Urothelium cell line (cell line): ENCODE data around the gene HNRNPA3.
"Not testable (repeated sequence)": the region's sequence is repeated elsewhere in the genome, so short reads cannot be mapped to it uniquely, and the experiment has no call there.

Experiments used
- DNase-seq: peaks from one replicate; pipeline ENCODE4 v3.0.0; 2011; ENCODE audit warnings: low spot score, mixed read lengths
- FAIRE-seq: peaks from 2 replicates; lab custom pipeline; 2011; peaks lifted over from hg19 to GRCh38; lab: Jason Lieb, UNC

HNRNPA3 gene

DNA sequence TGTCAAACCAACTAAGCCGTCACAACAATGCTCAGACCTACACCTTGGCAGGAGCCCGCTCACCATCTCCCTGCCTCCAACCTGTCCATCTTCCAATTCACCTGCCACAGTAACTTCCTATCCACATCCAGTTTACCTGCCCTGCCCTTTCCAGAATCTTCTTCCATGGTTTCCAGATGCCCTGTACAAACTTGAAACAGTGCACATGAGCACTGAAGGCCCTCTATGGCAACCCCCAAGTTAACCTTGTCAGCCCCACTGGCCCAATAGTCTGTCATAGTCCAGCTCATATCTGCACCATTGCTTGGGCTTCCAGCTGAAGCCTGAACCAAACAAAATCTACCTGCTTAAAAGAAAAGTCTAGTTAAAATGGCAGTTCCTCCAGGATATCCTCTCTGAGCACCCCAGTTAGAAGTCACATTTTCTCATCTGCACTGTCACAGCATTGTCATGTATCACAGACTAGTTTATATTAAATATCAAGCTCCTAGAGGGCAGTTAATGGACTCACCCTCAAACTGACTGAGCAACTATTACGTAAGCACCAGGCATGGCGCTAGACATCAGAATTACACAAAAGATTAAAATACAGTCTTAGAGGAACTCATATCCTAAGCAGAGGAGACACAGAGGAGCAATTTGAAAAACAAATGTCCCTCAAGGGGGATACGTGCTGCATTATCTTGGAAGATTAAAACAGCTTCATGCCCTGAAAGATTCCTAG lies 40.4 kb downstream of the HNRNPA3 start:
- FAIRE-seq (no peak), DNase-seq (no peak)

DNA sequence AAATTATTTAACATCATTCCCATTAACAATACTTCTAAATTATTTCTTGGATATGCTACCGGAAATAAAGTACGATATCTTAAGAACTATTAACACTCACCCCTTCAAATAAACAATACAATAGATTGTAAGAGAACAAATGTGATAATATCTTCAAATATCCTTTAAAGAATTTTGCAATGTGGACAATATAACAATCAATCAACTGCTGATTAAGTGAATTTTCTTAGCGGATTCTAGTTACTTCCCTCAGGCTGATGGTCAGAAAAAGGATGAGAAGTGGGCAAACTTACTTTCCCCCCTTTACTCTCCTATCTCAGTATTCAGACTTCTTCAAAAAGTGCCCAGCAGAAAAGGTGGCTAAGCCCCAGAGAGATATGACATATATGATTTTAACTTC lies 41.1 kb downstream of the HNRNPA3 start:
- FAIRE-seq = no peak
- no peak for DNase-seq

- DNase-seq (no peak), FAIRE-seq (no peak)
Measured at GRCh38 chr2:177254433-177255226, 42.0 kb downstream of the HNRNPA3 start.

DNA sequence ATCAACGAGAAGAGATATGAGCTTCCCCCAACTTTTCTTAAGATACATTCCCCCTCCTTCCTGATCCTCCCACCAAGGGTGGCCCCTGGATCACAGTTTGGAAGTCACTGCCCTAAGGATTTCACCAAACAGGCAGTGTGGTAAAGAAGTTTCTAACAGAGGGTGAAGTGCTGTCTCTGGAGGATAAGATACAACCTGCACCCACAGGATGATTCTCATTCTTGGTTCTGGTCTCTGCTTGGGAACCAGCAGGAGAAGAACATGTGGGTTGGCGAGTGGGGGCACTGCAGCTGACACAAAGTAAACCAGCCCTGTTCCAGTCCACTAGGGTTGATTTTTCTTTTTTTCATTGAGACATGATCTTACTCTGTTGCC lies 42.6 kb downstream of the HNRNPA3 start:
- DNase-seq = no peak
- FAIRE-seq = no peak

GRCh38 chr2:177256026-177256425 lies 43.4 kb downstream of the HNRNPA3 start:
- DNase-seq (no peak), FAIRE-seq (no peak)

- FAIRE-seq (no peak), DNase-seq (no peak)
Measured at GRCh38 chr2:177256695-177257094, 44.1 kb downstream of the HNRNPA3 start.

DNA sequence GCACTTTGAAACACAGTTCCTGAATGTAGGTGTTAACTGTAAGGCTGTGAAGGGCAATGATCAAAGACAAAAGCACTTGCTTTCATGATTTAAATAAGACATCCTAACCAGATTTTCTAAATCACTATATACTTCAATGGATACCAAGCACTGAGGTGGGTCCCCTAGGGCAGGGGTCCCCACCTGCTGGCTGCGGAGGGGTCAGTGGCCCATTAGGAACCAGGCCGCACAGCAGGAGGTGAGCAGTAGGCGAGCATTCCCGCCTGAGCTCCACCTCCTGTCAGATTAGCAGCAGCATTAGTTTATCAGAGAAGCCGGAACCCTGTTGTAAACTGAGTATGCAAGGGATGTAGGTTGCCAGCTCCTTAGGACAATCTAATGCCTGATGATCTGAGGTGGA lies 44.9 kb downstream of the HNRNPA3 start:
- DNase-seq (no peak), FAIRE-seq (no peak)

- DNase-seq (no peak), FAIRE-seq (no peak)
Measured at GRCh38 chr2:177258059-177258458, 45.5 kb downstream of the HNRNPA3 start.

- FAIRE-seq (no peak), DNase-seq (no peak)
Measured at GRCh38 chr2:177260379-177260778, 47.8 kb downstream of the HNRNPA3 start.

DNA sequence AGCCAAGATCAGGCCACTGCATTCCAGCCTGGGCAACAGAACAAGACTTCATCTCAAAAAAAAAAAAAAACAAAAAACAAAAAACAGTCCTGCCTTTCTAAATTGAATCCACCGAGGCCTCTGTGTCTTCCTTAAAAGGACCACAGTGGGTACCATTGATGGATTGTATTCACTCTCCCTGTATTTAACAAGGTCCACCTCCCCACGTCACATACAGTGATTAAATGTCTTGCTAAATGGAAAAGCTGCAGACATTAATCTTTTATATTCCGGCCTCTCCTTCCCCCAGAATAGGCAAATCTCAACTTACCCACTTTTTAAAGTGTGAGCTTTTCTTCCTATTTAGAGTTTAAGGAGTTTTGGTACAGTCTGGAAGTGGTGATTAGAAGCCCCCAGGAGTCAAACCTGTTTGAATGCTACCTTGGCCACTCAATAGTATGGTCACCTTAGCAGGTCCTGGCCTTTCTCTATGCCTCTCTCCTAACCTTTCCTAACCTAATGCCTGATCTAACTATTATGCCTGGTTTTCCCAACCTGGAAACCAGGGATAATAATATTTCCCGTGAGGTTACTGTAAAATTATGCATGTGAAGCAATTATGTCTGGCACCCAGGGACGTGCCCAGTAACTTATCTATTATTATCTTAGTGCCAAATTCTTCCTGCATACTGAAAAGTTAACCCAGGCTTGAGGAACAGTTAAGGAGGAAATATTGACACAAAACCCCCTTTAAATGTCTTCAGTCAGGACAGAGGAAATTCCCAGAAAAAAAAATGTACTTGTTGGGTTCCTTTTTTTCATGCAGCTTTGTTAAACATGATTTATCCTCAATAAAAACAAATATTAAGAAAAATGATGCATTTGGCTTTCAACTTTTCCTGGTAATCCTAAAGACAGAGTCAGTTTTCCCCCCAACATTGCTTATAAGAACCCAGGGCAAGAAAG lies 48.8 kb downstream of the HNRNPA3 start:
- DNase-seq (no peak), FAIRE-seq (no peak)

- DNase-seq (no peak), FAIRE-seq (no peak)
Measured at GRCh38 chr2:177262092-177262491, 49.5 kb downstream of the HNRNPA3 start.

GRCh38 chr2:177262958-177263450 lies 50.4 kb downstream of the HNRNPA3 start:
- FAIRE-seq (no peak), DNase-seq (no peak)

DNA sequence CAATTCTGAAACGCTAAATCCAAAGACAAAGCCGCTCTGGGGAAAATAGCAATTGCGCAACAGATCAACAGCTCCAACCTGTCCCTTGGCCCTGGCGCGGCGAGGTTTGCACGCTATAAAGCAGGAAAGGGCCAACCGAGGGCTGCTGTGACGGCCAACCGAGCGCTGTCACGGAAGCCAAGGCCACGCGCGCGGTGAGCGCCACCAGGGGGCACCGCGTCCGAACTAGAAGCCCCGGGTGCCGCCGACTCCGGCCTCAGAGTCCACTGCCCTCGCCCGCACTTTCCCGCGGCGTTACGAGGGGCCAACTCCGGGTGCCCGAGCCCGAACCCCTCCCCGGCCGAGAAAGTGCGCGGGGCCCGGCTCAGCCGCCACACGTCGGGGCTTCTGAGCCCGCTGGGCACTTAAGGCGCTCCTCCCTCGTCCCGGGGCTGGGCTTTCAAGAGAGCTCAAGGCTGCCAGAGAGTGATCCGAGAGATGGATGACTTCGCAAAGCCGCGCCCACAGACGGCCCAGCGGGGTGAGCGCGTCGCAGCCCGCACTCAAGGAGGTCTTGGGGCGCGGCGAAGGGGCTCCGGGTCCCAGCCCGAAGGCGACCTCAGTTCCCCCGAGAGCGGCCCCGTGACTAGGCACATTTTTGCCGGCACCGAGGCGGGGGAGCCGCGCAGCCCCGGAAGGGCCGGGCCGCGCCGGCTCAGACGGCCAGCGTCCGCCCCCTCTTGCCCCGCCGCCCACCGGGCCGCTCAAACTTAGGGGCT lies 51.0 kb downstream of the HNRNPA3 start:
- FAIRE-seq (no peak), DNase-seq (peak; percentile 87)

- DNase-seq = no peak
- no peak for FAIRE-seq
Measured at GRCh38 chr2:177264209-177264692, 51.7 kb downstream of the HNRNPA3 start.

- FAIRE-seq (no peak), DNase-seq (peak; percentile 94)
Measured at GRCh38 chr2:177264693-177265587, 52.3 kb downstream of the HNRNPA3 start, which contains the start of gene NFE2L2. TSS of gene NFE2L2 (minus strand) at chr2:177264727. CDS start at chr2:177264576, 151 bp downstream.

- FAIRE-seq = no peak
- no peak for DNase-seq
Measured at GRCh38 chr2:177265824-177266817, 53.5 kb downstream of the HNRNPA3 start.

- not testable (repeated sequence) for FAIRE-seq, DNase-seq
Measured at GRCh38 chr2:177266955-177267354, 54.4 kb downstream of the HNRNPA3 start.
